DMS 273 (cell line): ENCODE results near the gene KRTAP5-6.
"Not testable (repeated sequence)": the region's sequence is repeated elsewhere in the genome, so short reads cannot be mapped to it uniquely, and the experiment has no call there.

ENCODE experiments used
- DNase-seq: peaks from one replicate; lab custom pipeline; 2025; ENCODE audit not compliant: unreplicated experiment; lab: John Stamatoyannopoulos, UW

KRTAP5-6 gene

DNA sequence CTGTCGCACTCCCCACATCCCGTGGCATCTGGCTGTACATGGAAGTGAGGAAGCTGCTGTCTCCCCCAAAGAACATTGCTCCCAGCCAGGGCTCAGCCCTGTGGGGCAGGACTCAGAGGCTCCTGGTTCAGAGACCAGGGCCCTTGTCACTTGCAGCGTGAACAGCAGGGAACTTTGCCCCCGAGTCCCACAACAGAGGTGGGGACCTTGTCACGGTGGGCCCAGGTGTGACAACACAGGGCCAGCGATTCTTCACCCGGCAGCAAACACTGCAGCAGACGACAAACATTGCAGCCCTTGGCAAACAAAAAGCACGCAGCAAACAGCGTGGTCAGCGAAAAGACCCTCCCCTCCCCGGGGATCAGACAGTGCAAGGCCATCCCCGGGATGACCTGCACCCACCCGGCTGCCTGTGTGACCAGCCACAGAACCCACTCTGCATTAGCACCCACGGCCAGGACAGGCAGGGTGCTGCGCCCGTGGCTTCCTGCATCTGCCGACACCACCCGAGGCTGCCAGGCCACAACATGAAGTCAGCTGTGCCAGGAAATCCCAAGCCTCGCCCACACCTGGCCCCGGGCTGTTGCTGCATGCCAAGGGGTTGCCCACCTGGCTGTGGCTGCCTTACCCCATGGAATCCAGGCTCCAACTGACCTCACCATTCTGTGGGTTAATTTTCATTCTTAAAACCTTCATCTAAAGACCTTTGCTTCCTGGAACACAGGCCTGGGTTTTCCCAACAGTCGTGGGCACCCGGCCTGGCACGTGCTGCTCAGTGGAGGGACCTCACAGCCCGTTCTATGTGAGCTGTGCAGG is 35.3 kb upstream of the KRTAP5-6 start:
- DNase-seq = not testable (repeated sequence)

GRCh38 chr11:1662699-1663283 is 34.2 kb upstream of the KRTAP5-6 start:
- DNase-seq = not testable (repeated sequence)

- DNase-seq = no peak
Observed at GRCh38 chr11:1665313-1665712, 31.7 kb upstream of the KRTAP5-6 start.

DNA sequence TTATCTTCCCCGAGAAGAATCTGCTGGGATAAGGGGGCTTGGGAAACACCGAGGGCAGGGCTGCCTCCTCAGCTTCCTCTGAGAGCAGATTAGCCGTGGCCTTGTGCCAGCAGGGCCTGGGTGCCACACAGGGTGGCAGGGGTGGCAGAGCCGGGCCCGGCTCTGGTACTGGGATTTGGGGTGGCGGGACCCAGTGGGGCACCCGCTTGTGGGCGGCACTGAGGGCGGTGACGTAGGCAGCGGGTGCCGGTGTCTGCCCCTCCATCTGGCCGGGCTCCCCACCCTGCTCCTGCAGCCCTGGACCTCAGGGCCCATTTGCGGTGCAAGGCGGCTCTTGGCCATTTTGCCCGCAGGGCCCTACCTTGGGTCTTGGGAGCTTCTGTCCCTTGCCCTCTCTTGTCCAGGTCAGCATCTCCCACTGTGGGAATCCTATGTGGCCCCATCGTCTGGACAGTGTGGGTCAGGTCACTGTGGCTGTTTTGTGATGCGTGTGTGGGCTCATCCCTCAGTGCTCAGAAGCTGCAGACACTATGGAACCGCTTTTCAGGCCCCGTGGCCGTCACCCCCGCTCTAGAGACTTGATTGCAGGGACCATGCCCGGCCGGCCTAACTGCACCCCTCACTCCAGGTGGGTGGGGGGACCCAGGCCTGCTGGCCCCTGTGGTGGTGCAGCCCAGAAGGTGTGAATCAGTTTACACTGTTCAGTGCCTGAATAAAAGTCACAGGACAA is 29.7 kb upstream of the KRTAP5-6 start:
- DNase-seq = no peak

GRCh38 chr11:1667906-1668305 is 29.1 kb upstream of the KRTAP5-6 start:
- DNase-seq = no peak

GRCh38 chr11:1668911-1669473 is 28.0 kb upstream of the KRTAP5-6 start:
- no peak for DNase-seq

DNA sequence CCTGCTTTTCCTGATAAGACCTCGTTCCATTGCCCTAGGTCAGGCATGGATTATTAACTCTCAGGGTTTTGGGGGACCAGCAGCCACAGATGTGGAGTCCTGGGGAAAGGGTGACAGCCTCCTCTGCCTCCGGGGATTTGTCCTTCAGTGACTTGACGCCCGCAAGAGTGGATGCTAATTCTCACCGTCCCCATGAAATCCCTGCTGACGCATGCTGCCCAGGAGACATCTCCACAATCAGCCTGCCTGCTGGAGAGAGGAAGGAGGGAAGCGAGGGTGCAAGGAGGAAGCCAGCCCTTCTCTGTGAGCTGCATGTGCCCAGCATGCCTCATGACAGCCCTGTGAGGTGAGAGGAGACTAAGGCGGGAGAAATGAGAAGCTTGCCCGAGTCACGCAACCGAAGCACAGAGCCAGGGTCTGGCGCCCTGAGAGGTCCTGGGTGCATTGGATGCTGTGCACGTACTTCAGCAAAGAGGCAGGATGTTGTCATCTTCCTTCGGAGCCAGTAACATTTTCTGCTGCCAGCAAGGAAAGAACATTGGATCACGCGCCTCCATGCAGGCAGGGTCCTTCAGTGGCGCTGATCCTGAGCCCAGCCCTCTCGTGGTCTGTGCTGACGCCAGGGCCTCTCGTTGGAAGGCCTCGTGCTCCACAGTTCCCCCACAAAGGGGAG is 27.3 kb upstream of the KRTAP5-6 start:
- DNase-seq = no peak

- DNase-seq = not testable (repeated sequence)
Observed at GRCh38 chr11:1670457-1670856, 26.5 kb upstream of the KRTAP5-6 start.

DNA sequence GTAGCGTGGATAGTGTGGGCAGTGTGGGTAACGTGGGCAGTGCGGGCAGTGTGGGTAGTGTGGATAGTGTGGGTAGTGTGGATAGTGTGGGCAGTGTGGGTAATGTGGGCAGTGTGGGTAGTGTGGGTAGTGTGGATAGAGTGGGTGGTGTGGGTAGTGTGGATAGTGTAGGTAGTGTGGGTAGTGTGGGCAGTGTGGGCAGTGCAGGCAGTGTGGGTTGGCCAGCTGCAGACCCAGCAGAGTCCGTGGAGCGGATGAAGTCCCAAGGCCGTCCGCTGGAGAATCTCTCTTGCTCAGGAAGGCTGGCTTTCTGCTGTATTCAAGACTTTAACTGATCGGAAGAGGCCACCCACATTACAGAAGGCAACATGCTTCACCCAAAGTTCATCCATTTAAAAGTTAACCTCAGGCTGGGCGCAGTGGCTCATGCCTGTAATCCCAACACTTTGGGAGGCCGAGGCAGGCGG is 26.1 kb upstream of the KRTAP5-6 start:
- no peak for DNase-seq

- DNase-seq = no peak
Observed at GRCh38 chr11:1671658-1672057, 25.3 kb upstream of the KRTAP5-6 start.

DNA sequence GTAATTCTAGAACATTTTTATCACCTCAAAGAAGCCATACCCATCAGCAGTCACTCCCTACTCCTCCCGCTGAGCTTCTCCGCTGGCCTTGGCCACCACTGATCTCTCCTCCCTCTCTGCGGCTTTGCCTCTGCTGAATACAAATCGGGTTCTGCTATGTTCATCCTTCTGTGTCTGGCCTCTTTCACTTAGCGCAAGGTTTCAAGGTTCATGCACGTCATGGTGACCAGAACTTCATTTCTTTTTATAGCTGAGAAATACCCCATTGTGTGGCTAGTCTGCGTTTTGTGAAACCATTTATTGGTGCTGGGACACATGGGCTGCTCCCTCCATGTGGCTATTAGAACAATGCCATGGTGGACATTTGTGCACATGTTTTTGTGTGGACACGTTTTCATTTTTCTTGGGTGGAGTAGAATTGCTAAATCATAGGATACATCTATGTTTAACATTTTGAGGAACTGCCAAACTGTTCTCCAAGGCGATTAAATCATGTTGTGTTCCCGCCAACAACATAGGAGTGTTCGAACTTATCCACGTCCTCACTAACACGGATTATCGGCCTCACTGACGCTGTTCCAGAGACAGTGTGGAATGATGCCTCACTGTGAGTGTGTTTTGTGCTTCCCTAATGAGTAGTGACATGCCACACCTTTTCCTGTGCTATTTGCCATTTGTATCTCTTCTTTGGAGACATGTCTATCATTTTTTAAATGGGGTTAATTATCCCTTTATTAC is 24.2 kb upstream of the KRTAP5-6 start:
- DNase-seq = no peak

- DNase-seq = no peak
Observed at GRCh38 chr11:1673446-1674172, 23.4 kb upstream of the KRTAP5-6 start.

GRCh38 chr11:1674173-1675131 is 22.5 kb upstream of the KRTAP5-6 start:
- DNase-seq = no peak

DNA sequence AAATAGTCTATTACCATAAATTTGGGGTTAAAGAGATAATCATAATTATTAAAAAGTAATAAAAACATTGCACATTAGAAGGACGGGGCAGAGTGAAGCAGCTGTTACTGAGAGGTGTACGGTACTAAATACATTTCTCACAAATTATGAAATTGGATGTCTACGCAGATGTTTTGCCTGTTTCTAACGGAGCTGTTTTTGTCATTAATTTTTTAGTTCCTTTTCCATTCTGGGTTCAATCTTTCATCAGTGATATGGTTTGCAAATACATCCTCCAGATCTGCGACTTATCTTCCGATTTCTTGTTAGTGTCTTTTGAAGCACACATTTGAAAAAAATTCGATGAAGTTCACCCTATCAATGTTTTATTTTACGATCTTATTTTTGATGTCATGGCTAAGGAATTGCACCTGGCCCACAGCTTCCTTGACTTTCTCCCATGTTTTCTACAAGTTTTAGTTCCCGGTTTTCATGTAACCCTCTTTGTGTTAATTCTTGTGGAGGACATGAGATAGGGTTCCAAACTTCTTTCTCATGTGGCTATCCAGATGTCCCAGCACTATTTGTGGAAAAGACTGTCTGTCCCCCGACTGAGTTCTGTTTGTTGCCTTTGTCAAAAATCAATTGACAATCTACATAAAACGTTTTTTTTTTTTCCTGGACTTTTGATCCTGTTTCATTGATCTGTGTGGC is 21.3 kb upstream of the KRTAP5-6 start:
- no peak for DNase-seq

- no peak for DNase-seq
Observed at GRCh38 chr11:1676229-1676740, 20.7 kb upstream of the KRTAP5-6 start.

DNA sequence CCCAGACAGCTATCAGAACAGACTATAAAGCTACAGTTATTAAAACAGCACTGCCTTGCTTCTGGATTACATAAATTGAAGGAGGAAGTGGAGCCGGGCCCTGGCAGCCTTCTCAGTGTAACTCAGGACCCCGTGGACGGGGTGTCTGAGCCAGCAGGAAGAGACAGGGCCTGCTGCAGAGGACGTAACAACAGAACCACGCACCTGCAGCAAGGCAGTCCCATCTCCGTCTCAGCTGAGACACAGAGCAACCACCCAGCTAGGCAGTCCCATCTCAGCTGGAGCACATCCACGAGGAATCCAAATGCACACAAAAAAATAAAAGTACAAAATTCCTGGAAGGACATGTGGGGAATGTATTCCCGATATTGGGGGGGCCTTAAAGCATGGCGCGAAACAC is 17.1 kb upstream of the KRTAP5-6 start:
- no peak for DNase-seq

- no peak for DNase-seq
Observed at GRCh38 chr11:1682225-1682905, 14.6 kb upstream of the KRTAP5-6 start.
